HepG2 (cell line): ENCODE results near the gene EYA2. TPM values are rescaled to one million over a fixed set of nuclear protein-coding genes. Genes with fewer than 3 reads are reported as not detected.

Experiments
- ATAC-seq: fragments of 200-7000 bp; cut with Tn5 transposase; 3 replicates; pipeline ENCODE4 v1.9.1; 2020; ENCODE audit warnings: mild to moderate bottlenecking, moderate library complexity
- BruUV-seq: library from RNA; stranded (reverse); fragments of 400-500 nt; replicated peaks from 2 replicates; lab custom pipeline; 2021; lab: Mats Ljungman, UMichigan
- CTCF ChIA-PET: fragments of 300-600 bp; formaldehyde crosslinking; extraction: SDS; loops from one replicate; lab custom pipeline; 2021; ENCODE audit warnings: low total read pairs, inconsistent platforms, low intra/inter-chr PET ratio; lab: Yijun Ruan, JAX
- POLR2A ChIA-PET: fragments of 350-600 bp; sonication (Branson Sonifier 250); formaldehyde crosslinking; loops from one replicate; lab custom pipeline; 2020; ENCODE audit warnings: antibody characterized with exemption, inconsistent platforms; lab: Yijun Ruan, JAX
- DNase-seq: peaks from one replicate; pipeline ENCODE4 v3.0.0-alpha.2; 2015; ENCODE audit warnings: low spot score
- FAIRE-seq: peaks from 3 replicates; lab custom pipeline; 2011; peaks lifted over from hg19 to GRCh38; lab: Jason Lieb, UNC
- H2AFZ ChIP-seq: one replicate; pipeline ENCODE4 v1.6.1; 2011; ENCODE audit warnings: low read length, inconsistent platforms
- H3K27ac ChIP-seq: fragments of 300-600 bp; 3 replicates; pipeline ENCODE4 v1.8.0; 2011; ENCODE audit warnings: mixed run types, mild to moderate bottlenecking, mixed read lengths, low read length, inconsistent platforms; ENCODE audit not compliant: insufficient read depth; ENCODE audit errors: extremely low read length
- H3K27me3 ChIP-seq, 2 experiments: fragments of 200-600 bp in 1 of 2; 2 replicates in 1 of 2; 3 replicates in 1 of 2; pipeline versions ENCODE4 v1.6.0 to v1.8.0; 2011; ENCODE audit warnings: low read length in 2 of 2, mild to moderate bottlenecking in 2 of 2, moderate library complexity in 2 of 2, inconsistent platforms in 1 of 2; ENCODE audit not compliant: insufficient read depth in 2 of 2, control insufficient read depth in 1 of 2
- H3K36me3 ChIP-seq, 2 experiments: fragments of 200-600 bp in 1 of 2; replicated peaks in 1 of 2; 2 replicates in 1 of 2; 3 replicates in 1 of 2; pipeline versions ENCODE4 v1.5.1 to v1.8.0; 2011; ENCODE audit warnings: low read length in 2 of 2, inconsistent platforms in 1 of 2; ENCODE audit not compliant: insufficient read depth in 2 of 2, control insufficient read depth in 1 of 2
- H3K4me1 ChIP-seq: 2 replicates; pipeline ENCODE4 v1.5.1; 2012; ENCODE audit warnings: low read length, inconsistent platforms; ENCODE audit not compliant: insufficient read depth
- H3K4me2 ChIP-seq: 2 replicates; pipeline ENCODE4 v1.6.0; 2011; ENCODE audit warnings: low read depth, low read length, inconsistent platforms
- H3K4me3 ChIP-seq, 3 experiments: fragments of 200-600 bp in 1 of 3; sonication (generic), shearing (Covaris generic) in 1 of 3; replicated peaks in 1 of 3; 2 replicates each; pipeline ENCODE4 v1.5.1; 2011 to 2016; ENCODE audit warnings: low read length in 3 of 3, inconsistent platforms in 2 of 3, low read depth in 2 of 3, mild to moderate bottlenecking in 2 of 3, control low read depth in 1 of 3, mixed read lengths in 1 of 3; ENCODE audit not compliant: insufficient read depth in 1 of 3
- H3K79me2 ChIP-seq: one replicate; pipeline ENCODE4 v1.6.1; 2011; ENCODE audit warnings: low read length, inconsistent platforms; ENCODE audit not compliant: insufficient read depth
- H3K9ac ChIP-seq: 2 replicates; pipeline ENCODE4 v1.6.0; 2011; ENCODE audit warnings: mild to moderate bottlenecking, low read depth, low read length, inconsistent platforms; ENCODE audit not compliant: insufficient read depth
- H3K9me3 ChIP-seq: 2 replicates; pipeline ENCODE4 v1.5.1; 2012; ENCODE audit warnings: mild to moderate bottlenecking, low read length
- H4K20me1 ChIP-seq: 2 replicates; pipeline ENCODE4 v1.6.0; 2011; ENCODE audit warnings: inconsistent platforms, mild to moderate bottlenecking, low read length, moderate library complexity; ENCODE audit not compliant: insufficient read depth
- CHD2 ChIP-seq: IDR thresholded peaks from 2 replicates; pipeline ENCODE4 v1.6.1; 2011; ENCODE audit warnings: low read depth, low read length, improper control_type of control experiment
- CREM ChIP-seq, 2 experiments: sonication (generic) in 1 of 2; formaldehyde crosslinking in 1 of 2; IDR thresholded peaks; 2 replicates each; pipeline versions ENCODE4 v1.4.0 to v1.6.1; 2016 to 2020; ENCODE audit warnings: antibody characterized with exemption in 1 of 2, mild to moderate bottlenecking in 1 of 2, missing genetic modification reagents in 1 of 2
- GABPA ChIP-seq, 2 experiments: IDR thresholded peaks; 2 replicates each; pipeline ENCODE4 v1.6.1; 2011 to 2016; ENCODE audit warnings: low read depth in 2 of 2, low read length in 1 of 2, missing biosample characterization in 1 of 2, missing genetic modification characterization in 1 of 2
- GATA4 ChIP-seq: sonication (generic); IDR thresholded peaks from 2 replicates; pipeline ENCODE4 v1.6.1; 2016; ENCODE audit warnings: antibody characterized with exemption, low read depth, borderline replicate concordance
- HCFC1 ChIP-seq: fragments of 150-350 bp; IDR thresholded peaks from 2 replicates; pipeline ENCODE4 v1.6.1; 2014; ENCODE audit warnings: low read depth, low read length
- HMGA1 ChIP-seq: sonication (generic); formaldehyde crosslinking; conservative IDR thresholded peaks from 2 replicates; pipeline ENCODE4 v1.4.0; 2020; ENCODE audit warnings: missing genetic modification reagents
- MXD4 ChIP-seq: IDR thresholded peaks from 2 replicates; pipeline ENCODE4 v1.6.1; 2016; ENCODE audit warnings: mild to moderate bottlenecking, missing biosample characterization, missing genetic modification reagents
- MYNN ChIP-seq: sonication (generic); formaldehyde crosslinking; IDR thresholded peaks from 2 replicates; pipeline ENCODE4 v1.4.0; 2020; ENCODE audit warnings: mild to moderate bottlenecking, low read depth, missing genetic modification reagents
- SP2 ChIP-seq: sonication (generic); formaldehyde crosslinking; IDR thresholded peaks from 2 replicates; pipeline ENCODE4 v1.5.1; 2020; ENCODE audit warnings: mild to moderate bottlenecking, missing genetic modification reagents
- TARDBP ChIP-seq: sonication (generic); formaldehyde crosslinking; IDR thresholded peaks from 2 replicates; pipeline ENCODE4 v1.8.0; 2022; ENCODE audit warnings: mild to moderate bottlenecking, missing genetic modification reagents
- TBL1XR1 ChIP-seq: fragments of 150-350 bp; IDR thresholded peaks from 2 replicates; pipeline ENCODE4 v1.6.1; 2014; ENCODE audit warnings: borderline replicate concordance, low read length; ENCODE audit not compliant: partially characterized antibody
- YEATS4 ChIP-seq: sonication (generic); formaldehyde crosslinking; IDR thresholded peaks from 2 replicates; pipeline ENCODE4 v1.4.0; 2020; ENCODE audit warnings: missing genetic modification reagents, borderline replicate concordance
- ZBTB21 ChIP-seq: sonication (generic); formaldehyde crosslinking; IDR thresholded peaks from 2 replicates; pipeline ENCODE4 v1.4.0; 2020; ENCODE audit warnings: missing genetic modification reagents
- ZNF432 ChIP-seq: sonication (generic); formaldehyde crosslinking; IDR thresholded peaks from 2 replicates; pipeline ENCODE4 v1.5.0; 2020; ENCODE audit warnings: missing genetic modification reagents, mild to moderate bottlenecking, borderline replicate concordance
- ZNF446 ChIP-seq: sonication (generic); formaldehyde crosslinking; IDR thresholded peaks from 2 replicates; pipeline ENCODE4 v1.5.0; 2020; ENCODE audit warnings: mild to moderate bottlenecking, missing genetic modification reagents
- ZNF451 ChIP-seq: sonication (generic); formaldehyde crosslinking; IDR thresholded peaks from 2 replicates; pipeline ENCODE4 v1.5.0; 2020; ENCODE audit warnings: mild to moderate bottlenecking, missing genetic modification reagents
- ZNF580 ChIP-seq: IDR thresholded peaks from 2 replicates; pipeline ENCODE4 v1.6.1; 2016; ENCODE audit warnings: low read depth, borderline replicate concordance
- ZNF883 ChIP-seq: sonication (generic); formaldehyde crosslinking; IDR thresholded peaks from 2 replicates; pipeline ENCODE4 v1.5.1; 2020; ENCODE audit warnings: mild to moderate bottlenecking, missing genetic modification reagents; ENCODE audit errors: not compliant biosample characterization
- WGBS: methylation state at CpG from one replicate; pipeline ENCODE4 v1.1.6; 2017; ENCODE audit warnings: low lambda C conversion rate; 5-methylcytosine and 5-hydroxymethylcytosine counted together
- in situ Hi-C: cut with HindIII; loops from 2 replicates; pipeline ENCODE4 v1.10.0; 2017; ENCODE audit warnings: low pct_unique_long_range_greater_than_20kb; ENCODE audit not compliant: extremely low pct_ligation_motif_present
- intact Hi-C: fragments of 100-400 bp; cut with micrococcal nuclease; formaldehyde crosslinking; loops from one replicate; pipeline ENCODE4 v1.10.0; 2022; ENCODE audit not compliant: unreplicated experiment
- polyA plus RNA-seq, 8 experiments: library from polyadenylated mRNA; depleted of rRNA in 3 of 8; stranded (reverse) in 7 of 8; unstranded in 1 of 8; fragments of >200 nt; fragmentation: Illumina TruSeq in 4 of 8; extraction: Trizol in 4 of 8; gene quantifications; 2 replicates each; pipeline versions ENCODE4 v1.2.1 to v1.2.3, GENCODE V29; 2011 to 2016; ENCODE audit warnings: low read depth in 4 of 8, missing spikeins in 1 of 8, mixed read lengths in 1 of 8; ENCODE audit not compliant: insufficient read depth in 1 of 8
- total RNA-seq, 5 experiments: library from RNA; depleted of rRNA; stranded (reverse); fragments of >200 nt; fragmentation: Illumina TruSeq; extraction: Trizol; gene quantifications; 2 replicates each; pipeline ENCODE4 v1.2.3, GENCODE V29; 2016; ENCODE audit warnings: low read depth in 1 of 5
- TF ChIP-seq, protein P1 (sequence below), 2 experiments: IDR thresholded peaks; 2 replicates each; pipeline ENCODE4 v1.6.1; 2011 to 2012; ENCODE audit warnings: low read length in 2 of 2, borderline replicate concordance in 1 of 2, low read depth in 1 of 2, mild to moderate bottlenecking in 1 of 2, moderate library complexity in 1 of 2
- TF ChIP-seq, protein P2 (sequence below): sonication (generic); formaldehyde crosslinking; IDR thresholded peaks from 2 replicates; pipeline ENCODE4 v1.9.0; 2021; ENCODE audit warnings: missing genetic modification reagents, mild to moderate bottlenecking, borderline replicate concordance

EYA2 gene
- total and polyA plus RNA-seq, 2 of the 13 experiments (the other 11 are each of a cell fraction or from before 2014, with no cell fraction given) = not detected

DNA sequence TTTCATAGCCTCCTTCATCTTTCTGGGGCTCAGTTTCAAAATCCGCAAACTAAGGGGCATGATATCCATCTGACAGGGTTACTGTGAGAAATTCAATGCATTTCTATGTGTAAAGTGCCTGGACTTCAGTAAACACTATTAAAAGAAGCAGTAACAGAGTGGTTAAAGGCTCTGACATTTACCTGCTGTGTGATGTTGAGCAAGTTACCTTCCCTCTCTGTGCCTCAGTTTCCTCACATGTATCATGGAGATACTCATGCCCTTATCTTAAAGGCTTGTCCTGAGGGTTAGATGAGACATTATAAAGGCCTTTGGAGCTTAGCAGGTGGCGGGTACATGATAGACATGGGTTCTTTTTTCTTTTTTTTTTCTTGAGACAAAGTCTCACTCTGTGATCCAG lies 46.8 kb downstream of the EYA2 start:
- H3K27ac ChIP-seq = no peak overlapping the region
- no peak for TF ChIP-seq ZNF883 (CRISPR knock-in tag)
- no peak for TF ChIP-seq MXD4
- no peak for TF ChIP-seq ZBTB21 (CRISPR knock-in tag)
- TF ChIP-seq CREM (IDR thresholded peaks at IDR 0.05) = no peak
- TF ChIP-seq CREM (CRISPR knock-in tag; IDR thresholded peaks at IDR 0.05) = no peak
- no peak for TF ChIP-seq HCFC1
- no peak for TF ChIP-seq ZNF446 (CRISPR knock-in tag)
- TF ChIP-seq, protein P1, sequence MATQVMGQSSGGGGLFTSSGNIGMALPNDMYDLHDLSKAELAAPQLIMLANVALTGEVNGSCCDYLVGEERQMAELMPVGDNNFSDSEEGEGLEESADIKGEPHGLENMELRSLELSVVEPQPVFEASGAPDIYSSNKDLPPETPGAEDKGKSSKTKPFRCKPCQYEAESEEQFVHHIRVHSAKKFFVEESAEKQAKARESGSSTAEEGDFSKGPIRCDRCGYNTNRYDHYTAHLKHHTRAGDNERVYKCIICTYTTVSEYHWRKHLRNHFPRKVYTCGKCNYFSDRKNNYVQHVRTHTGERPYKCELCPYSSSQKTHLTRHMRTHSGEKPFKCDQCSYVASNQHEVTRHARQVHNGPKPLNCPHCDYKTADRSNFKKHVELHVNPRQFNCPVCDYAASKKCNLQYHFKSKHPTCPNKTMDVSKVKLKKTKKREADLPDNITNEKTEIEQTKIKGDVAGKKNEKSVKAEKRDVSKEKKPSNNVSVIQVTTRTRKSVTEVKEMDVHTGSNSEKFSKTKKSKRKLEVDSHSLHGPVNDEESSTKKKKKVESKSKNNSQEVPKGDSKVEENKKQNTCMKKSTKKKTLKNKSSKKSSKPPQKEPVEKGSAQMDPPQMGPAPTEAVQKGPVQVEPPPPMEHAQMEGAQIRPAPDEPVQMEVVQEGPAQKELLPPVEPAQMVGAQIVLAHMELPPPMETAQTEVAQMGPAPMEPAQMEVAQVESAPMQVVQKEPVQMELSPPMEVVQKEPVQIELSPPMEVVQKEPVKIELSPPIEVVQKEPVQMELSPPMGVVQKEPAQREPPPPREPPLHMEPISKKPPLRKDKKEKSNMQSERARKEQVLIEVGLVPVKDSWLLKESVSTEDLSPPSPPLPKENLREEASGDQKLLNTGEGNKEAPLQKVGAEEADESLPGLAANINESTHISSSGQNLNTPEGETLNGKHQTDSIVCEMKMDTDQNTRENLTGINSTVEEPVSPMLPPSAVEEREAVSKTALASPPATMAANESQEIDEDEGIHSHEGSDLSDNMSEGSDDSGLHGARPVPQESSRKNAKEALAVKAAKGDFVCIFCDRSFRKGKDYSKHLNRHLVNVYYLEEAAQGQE (IDR thresholded peaks at IDR 0.05; ENCODE audit: borderline replicate concordance in 1 of 2, low read depth in 1 of 2, low read length in 2 of 2) = no peak
- no peak for TF ChIP-seq TBL1XR1
- TF ChIP-seq GABPA (IDR thresholded peaks at IDR 0.05; ENCODE audit: low read depth, low read length) = no peak
- TF ChIP-seq GABPA (CRISPR knock-in tag; IDR thresholded peaks at IDR 0.05; ENCODE audit: low read depth) = no peak
- no peak for TF ChIP-seq ZNF580 (CRISPR knock-in tag)
- TF ChIP-seq GATA4 = no peak
- no peak for TF ChIP-seq ZNF432 (CRISPR knock-in tag)
- TF ChIP-seq YEATS4 (CRISPR knock-in tag) = no peak
- no peak for TF ChIP-seq CHD2
- TF ChIP-seq MYNN = no peak
- TF ChIP-seq, protein P2, sequence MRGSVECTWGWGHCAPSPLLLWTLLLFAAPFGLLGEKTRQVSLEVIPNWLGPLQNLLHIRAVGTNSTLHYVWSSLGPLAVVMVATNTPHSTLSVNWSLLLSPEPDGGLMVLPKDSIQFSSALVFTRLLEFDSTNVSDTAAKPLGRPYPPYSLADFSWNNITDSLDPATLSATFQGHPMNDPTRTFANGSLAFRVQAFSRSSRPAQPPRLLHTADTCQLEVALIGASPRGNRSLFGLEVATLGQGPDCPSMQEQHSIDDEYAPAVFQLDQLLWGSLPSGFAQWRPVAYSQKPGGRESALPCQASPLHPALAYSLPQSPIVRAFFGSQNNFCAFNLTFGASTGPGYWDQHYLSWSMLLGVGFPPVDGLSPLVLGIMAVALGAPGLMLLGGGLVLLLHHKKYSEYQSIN (CRISPR knock-in tag) = no peak
- TF ChIP-seq HMGA1 (CRISPR knock-in tag) = no peak
- TF ChIP-seq ZNF451 (CRISPR knock-in tag) = no peak
- TF ChIP-seq TARDBP (CRISPR knock-in tag) = no peak
- no peak for TF ChIP-seq SP2
- TF ChIP-seq, all 625 proteins: peak for 0
- DNase-seq (no peak), ATAC-seq (no peak), FAIRE-seq (no peak)
- Histone ChIP-seq H3K9ac (no peak overlapping the region), H4K20me1 (no peaks in the 10 kb centered on the region), H3K36me3 (no peaks in the 10 kb centered on the region), H3K4me3 (no peak overlapping the region), H3K79me2 (no peaks in the 10 kb centered on the region), H3K9me3 (no peaks in the 10 kb centered on the region), H3K4me1 (no peaks in the 10 kb centered on the region), H2AFZ (no peak overlapping the region), H3K4me2 (no peak overlapping the region), H3K27me3 (peaks cover 14 to 55% of the 10 kb centered on the region in 2 experiments; a peak in 4 of 5 replicates)
- 2% methylated on average over 2 of the region's 2 CpGs for WGBS
- ChIA-PET POLR2A (no interaction called here), CTCF (no interaction called here)
- BruUV-seq = no TSS peak
- intact Hi-C loops = no loop called here
- in situ Hi-C loops = no loop called here
